GM23338 (cell line): Measurements from ENCODE around the gene KLHL25. TPM values are rescaled to one million over a fixed set of nuclear protein-coding genes. Genes with fewer than 3 reads are reported as not detected.

Experiments
- ATAC-seq: fragments of 200-7000 bp; cut with Tn5 transposase; 3 replicates; pipeline ENCODE4 v1.9.1; 2020
- DNase-seq: peaks from one replicate; pipeline ENCODE4 v3.0.0-alpha.2; 2015; ENCODE audit warnings: low spot score
- H2AFZ ChIP-seq: fragments of 200-600 bp; sonication (generic); 2 replicates; pipeline ENCODE4 v1.8.0; 2016; ENCODE audit warnings: antibody characterized with exemption, mild to moderate bottlenecking, moderate library complexity
- H3F3A ChIP-seq: fragments of 200-600 bp; sonication (generic); replicated peaks from 2 replicates; pipeline ENCODE4 v1.8.0; 2017; ENCODE audit warnings: antibody characterized with exemption, mixed run types, low read depth
- H3K27ac ChIP-seq: fragments of 200-600 bp; sonication (generic); 2 replicates; pipeline ENCODE4 v1.6.1; 2016; ENCODE audit warnings: low read depth
- H3K27me3 ChIP-seq: fragments of 200-600 bp; sonication (generic); 2 replicates; pipeline ENCODE4 v1.8.0; 2016; ENCODE audit warnings: mild to moderate bottlenecking, mixed run types, moderate library complexity; ENCODE audit not compliant: insufficient read depth
- H3K36me3 ChIP-seq: fragments of 200-600 bp; sonication (generic); 2 replicates; pipeline ENCODE4 v1.8.0; 2016; ENCODE audit warnings: mild to moderate bottlenecking; ENCODE audit not compliant: insufficient read depth
- H3K4me1 ChIP-seq: fragments of 200-600 bp; sonication (generic); 2 replicates; pipeline ENCODE4 v1.8.0; 2016; ENCODE audit warnings: mild to moderate bottlenecking, moderate library complexity; ENCODE audit not compliant: insufficient read depth
- H3K4me2 ChIP-seq: fragments of 200-600 bp; sonication (generic); 2 replicates; pipeline ENCODE4 v1.7.1; 2017; ENCODE audit warnings: mixed run types
- H3K4me3 ChIP-seq: fragments of 200-600 bp; sonication (generic); 2 replicates; pipeline ENCODE4 v1.6.1; 2016; ENCODE audit warnings: mixed run types
- H3K79me2 ChIP-seq: fragments of 200-600 bp; sonication (generic); replicated peaks from 2 replicates; pipeline ENCODE4 v1.8.0; 2017; ENCODE audit warnings: mild to moderate bottlenecking; ENCODE audit not compliant: insufficient read depth
- H3K9me2 ChIP-seq: fragments of 200-600 bp; sonication (generic); 2 replicates; pipeline ENCODE4 v1.8.0; 2017; ENCODE audit not compliant: insufficient read depth
- H4K20me1 ChIP-seq: fragments of 200-600 bp; sonication (generic); replicated peaks from 2 replicates; pipeline ENCODE4 v1.8.0; 2017; ENCODE audit warnings: mild to moderate bottlenecking; ENCODE audit not compliant: insufficient read depth
- H3K27ac Mint-ChIP-seq: 2 replicates; pipeline ENCODE4 v1.8.0; 2020; ENCODE audit warnings: inconsistent platforms, mild to moderate bottlenecking, moderate library complexity, mixed read lengths
- H3K27me3 Mint-ChIP-seq: 3 replicates; pipeline ENCODE4 v1.8.0; 2022; ENCODE audit warnings: low read depth, mild to moderate bottlenecking, moderate library complexity, mixed read lengths, inconsistent platforms; ENCODE audit not compliant: insufficient read depth, poor library complexity
- H3K36me3 Mint-ChIP-seq: 3 replicates; pipeline ENCODE4 v1.8.0; 2021; ENCODE audit warnings: low read depth, mild to moderate bottlenecking, inconsistent platforms, moderate library complexity, mixed read lengths
- H3K4me1 Mint-ChIP-seq: 3 replicates; pipeline ENCODE4 v1.8.0; 2020; ENCODE audit warnings: mild to moderate bottlenecking, inconsistent platforms, mixed read lengths
- H3K4me3 Mint-ChIP-seq: 3 replicates; pipeline ENCODE4 v1.8.0; 2021; ENCODE audit warnings: moderate library complexity, mild to moderate bottlenecking, inconsistent platforms, mixed read lengths
- H3K9me3 Mint-ChIP-seq: 3 replicates; pipeline ENCODE4 v1.8.0; 2020; ENCODE audit warnings: moderate library complexity, mild to moderate bottlenecking, inconsistent platforms, mixed read lengths
- CREB1 ChIP-seq: fragments of 250-450 bp; sonication (Bioruptor Pico); IDR thresholded peaks from 2 replicates; pipeline ENCODE4 v1.5.0; 2020; ENCODE audit warnings: low read depth, mild to moderate bottlenecking, moderate library complexity
- EZH2 ChIP-seq: fragments of 200-600 bp; sonication (generic); IDR thresholded peaks from one replicate; pipeline ENCODE4 v1.8.0; 2017; ENCODE audit warnings: antibody characterized with exemption, mild to moderate bottlenecking, low read depth; ENCODE audit not compliant: unreplicated experiment
- EZH2phosphoT487 ChIP-seq: fragments of 200-600 bp; sonication (generic); IDR thresholded peaks from one replicate; pipeline ENCODE4 v1.8.1; 2018; ENCODE audit warnings: antibody characterized with exemption; ENCODE audit not compliant: unreplicated experiment
- NANOG ChIP-seq: IDR thresholded peaks from 2 replicates; pipeline ENCODE4 v1.6.1; 2016; ENCODE audit warnings: antibody characterized with exemption, borderline replicate concordance
- POLR2AphosphoS5 ChIP-seq: IDR thresholded peaks from 2 replicates; pipeline ENCODE4 v1.6.1; 2016; ENCODE audit warnings: antibody characterized with exemption, low read depth
- ZNF331 ChIP-seq: fragments of 250-450 bp; sonication (Bioruptor Pico); IDR thresholded peaks from 2 replicates; pipeline ENCODE4 v1.5.0; 2020; ENCODE audit warnings: low read depth, mild to moderate bottlenecking, moderate library complexity
- polyA plus RNA-seq: library from polyadenylated mRNA; unstranded; fragments of >200 nt; fragmentation: Nextera tagmentation; extraction: Ambion mirVana; gene quantifications from 2 replicates; pipeline ENCODE4 v1.2.1, GENCODE V29; 2016
- total RNA-seq: library from RNA; depleted of rRNA; stranded (reverse); fragments of >200 nt; shearing (Covaris generic); gene quantifications from 2 replicates; pipeline ENCODE4 v1.2.3, GENCODE V29; 2014
- TF ChIP-seq, protein P1 (sequence below): fragments of 250-450 bp; sonication (Bioruptor Pico); IDR thresholded peaks from 2 replicates; pipeline ENCODE4 v1.5.0; 2020; ENCODE audit warnings: mild to moderate bottlenecking, moderate library complexity
- TF ChIP-seq, protein P2 (sequence below), 2 experiments: fragments of 200-600 bp in 1 of 2; sonication (generic) in 1 of 2; conservative IDR thresholded peaks; 2 replicates each; pipeline versions ENCODE4 v1.5.1 to v1.6.1; 2016 to 2017; ENCODE audit warnings: antibody characterized with exemption in 2 of 2, low read depth in 2 of 2, mild to moderate bottlenecking in 2 of 2, moderate library complexity in 1 of 2

Gene KLHL25
- total and polyA plus RNA-seq, 2 experiments from 2014 or later = 5.2 to 28.5 TPM

DNA sequence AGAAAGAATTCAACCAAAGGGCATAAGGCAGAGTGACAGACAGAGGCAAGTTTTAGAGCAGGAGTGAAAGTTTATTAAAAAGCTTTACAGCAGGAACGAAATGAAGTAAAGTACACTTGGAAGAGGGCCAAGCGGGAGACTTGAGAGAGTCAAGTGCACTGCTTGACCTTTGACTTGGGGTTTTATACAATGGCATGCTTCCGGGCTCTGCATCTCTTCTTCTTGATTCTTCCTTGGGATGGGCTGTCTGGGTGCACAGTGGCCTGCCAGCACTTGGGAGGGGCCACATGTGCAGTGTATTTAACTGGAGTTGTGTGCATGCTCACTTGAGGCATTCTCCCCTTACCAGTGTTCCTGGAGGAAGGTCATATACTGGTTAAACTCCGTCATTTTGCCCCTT, 30.4 kb upstream of the KLHL25 start (continued):
- TF ChIP-seq, protein P1, sequence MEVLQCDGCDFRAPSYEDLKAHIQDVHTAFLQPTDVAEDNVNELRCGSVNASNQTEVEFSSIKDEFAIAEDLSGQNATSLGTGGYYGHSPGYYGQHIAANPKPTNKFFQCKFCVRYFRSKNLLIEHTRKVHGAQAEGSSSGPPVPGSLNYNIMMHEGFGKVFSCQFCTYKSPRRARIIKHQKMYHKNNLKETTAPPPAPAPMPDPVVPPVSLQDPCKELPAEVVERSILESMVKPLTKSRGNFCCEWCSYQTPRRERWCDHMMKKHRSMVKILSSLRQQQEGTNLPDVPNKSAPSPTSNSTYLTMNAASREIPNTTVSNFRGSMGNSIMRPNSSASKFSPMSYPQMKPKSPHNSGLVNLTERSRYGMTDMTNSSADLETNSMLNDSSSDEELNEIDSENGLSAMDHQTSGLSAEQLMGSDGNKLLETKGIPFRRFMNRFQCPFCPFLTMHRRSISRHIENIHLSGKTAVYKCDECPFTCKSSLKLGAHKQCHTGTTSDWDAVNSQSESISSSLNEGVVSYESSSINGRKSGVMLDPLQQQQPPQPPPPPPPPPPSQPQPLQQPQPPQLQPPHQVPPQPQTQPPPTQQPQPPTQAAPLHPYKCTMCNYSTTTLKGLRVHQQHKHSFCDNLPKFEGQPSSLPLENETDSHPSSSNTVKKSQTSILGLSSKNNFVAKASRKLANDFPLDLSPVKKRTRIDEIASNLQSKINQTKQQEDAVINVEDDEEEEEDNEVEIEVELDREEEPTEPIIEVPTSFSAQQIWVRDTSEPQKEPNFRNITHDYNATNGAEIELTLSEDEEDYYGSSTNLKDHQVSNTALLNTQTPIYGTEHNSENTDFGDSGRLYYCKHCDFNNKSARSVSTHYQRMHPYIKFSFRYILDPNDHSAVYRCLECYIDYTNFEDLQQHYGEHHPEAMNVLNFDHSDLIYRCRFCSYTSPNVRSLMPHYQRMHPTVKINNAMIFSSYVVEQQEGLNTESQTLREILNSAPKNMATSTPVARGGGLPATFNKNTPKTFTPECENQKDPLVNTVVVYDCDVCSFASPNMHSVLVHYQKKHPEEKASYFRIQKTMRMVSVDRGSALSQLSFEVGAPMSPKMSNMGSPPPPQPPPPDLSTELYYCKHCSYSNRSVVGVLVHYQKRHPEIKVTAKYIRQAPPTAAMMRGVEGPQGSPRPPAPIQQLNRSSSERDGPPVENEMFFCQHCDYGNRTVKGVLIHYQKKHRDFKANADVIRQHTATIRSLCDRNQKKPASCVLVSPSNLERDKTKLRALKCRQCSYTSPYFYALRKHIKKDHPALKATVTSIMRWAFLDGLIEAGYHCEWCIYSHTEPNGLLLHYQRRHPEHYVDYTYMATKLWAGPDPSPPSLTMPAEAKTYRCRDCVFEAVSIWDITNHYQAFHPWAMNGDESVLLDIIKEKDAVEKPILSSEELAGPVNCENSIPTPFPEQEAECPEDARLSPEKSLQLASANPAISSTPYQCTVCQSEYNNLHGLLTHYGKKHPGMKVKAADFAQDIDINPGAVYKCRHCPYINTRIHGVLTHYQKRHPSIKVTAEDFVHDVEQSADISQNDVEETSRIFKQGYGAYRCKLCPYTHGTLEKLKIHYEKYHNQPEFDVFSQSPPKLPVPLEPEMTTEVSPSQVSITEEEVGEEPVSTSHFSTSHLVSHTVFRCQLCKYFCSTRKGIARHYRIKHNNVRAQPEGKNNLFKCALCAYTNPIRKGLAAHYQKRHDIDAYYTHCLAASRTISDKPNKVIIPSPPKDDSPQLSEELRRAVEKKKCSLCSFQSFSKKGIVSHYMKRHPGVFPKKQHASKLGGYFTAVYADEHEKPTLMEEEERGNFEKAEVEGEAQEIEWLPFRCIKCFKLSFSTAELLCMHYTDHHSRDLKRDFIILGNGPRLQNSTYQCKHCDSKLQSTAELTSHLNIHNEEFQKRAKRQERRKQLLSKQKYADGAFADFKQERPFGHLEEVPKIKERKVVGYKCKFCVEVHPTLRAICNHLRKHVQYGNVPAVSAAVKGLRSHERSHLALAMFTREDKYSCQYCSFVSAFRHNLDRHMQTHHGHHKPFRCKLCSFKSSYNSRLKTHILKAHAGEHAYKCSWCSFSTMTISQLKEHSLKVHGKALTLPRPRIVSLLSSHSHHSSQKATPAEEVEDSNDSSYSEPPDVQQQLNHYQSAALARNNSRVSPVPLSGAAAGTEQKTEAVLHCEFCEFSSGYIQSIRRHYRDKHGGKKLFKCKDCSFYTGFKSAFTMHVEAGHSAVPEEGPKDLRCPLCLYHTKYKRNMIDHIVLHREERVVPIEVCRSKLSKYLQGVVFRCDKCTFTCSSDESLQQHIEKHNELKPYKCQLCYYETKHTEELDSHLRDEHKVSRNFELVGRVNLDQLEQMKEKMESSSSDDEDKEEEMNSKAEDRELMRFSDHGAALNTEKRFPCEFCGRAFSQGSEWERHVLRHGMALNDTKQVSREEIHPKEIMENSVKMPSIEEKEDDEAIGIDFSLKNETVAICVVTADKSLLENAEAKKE (CRISPR knock-in tag) = no peak
- TF ChIP-seq EZH2phosphoT487 (no peak), ZNF331 (CRISPR knock-in tag) (no peak), EZH2 (no peak)
- TF ChIP-seq, protein P2, sequence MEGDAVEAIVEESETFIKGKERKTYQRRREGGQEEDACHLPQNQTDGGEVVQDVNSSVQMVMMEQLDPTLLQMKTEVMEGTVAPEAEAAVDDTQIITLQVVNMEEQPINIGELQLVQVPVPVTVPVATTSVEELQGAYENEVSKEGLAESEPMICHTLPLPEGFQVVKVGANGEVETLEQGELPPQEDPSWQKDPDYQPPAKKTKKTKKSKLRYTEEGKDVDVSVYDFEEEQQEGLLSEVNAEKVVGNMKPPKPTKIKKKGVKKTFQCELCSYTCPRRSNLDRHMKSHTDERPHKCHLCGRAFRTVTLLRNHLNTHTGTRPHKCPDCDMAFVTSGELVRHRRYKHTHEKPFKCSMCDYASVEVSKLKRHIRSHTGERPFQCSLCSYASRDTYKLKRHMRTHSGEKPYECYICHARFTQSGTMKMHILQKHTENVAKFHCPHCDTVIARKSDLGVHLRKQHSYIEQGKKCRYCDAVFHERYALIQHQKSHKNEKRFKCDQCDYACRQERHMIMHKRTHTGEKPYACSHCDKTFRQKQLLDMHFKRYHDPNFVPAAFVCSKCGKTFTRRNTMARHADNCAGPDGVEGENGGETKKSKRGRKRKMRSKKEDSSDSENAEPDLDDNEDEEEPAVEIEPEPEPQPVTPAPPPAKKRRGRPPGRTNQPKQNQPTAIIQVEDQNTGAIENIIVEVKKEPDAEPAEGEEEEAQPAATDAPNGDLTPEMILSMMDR (conservative IDR thresholded peaks at IDR 0.05; ENCODE audit: low read depth in 2 of 2) = no peak

DNA sequence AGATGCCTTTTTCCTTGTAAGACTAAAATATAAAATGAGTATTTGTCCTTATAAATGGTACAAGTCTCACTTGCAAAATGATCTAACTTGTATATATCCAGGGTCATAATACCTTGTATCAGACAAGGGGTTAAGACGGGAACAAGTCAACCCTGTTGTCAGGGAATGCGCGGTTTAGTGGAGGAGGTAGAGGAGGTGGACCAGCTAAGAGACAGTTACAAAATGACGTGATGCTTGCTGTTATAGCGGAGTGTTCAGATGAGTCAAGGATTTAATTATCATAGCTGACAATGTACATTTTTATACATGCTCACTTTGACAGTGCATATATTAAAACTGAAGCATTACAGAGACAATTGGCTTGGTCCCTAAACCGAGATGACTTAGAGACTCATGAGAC, 26.8 kb upstream of the KLHL25 start:
- Histone ChIP-seq H3F3A (no peaks in the 10 kb centered on the region), H4K20me1 (no peaks in the 10 kb centered on the region), H2AFZ (no peak overlapping the region), H3K9me2 (no peaks in the 10 kb centered on the region), H3K79me2 (no peaks in the 10 kb centered on the region), H3K4me1 (no peaks in the 10 kb centered on the region), H3K4me2 (no peak overlapping the region), H3K36me3 (no peaks in the 10 kb centered on the region), H3K27me3 (no peaks in the 10 kb centered on the region), H3K27ac (no peak overlapping the region), H3K4me3 (no peak overlapping the region)
- no peak for DNase-seq
- no peaks in the 10 kb centered on the region for H3K9me3 Mint-ChIP-seq
- no peak overlapping the region for H3K27ac Mint-ChIP-seq
- ATAC-seq = no peak
- H3K4me3 Mint-ChIP-seq = no peak overlapping the region
- H3K27me3 Mint-ChIP-seq = no peaks in the 10 kb centered on the region
- no peaks in the 10 kb centered on the region for H3K4me1 Mint-ChIP-seq
- H3K36me3 Mint-ChIP-seq = no peaks in the 10 kb centered on the region
- no peak for TF ChIP-seq POLR2AphosphoS5
- TF ChIP-seq EZH2phosphoT487 = no peak
- TF ChIP-seq ZNF331 (CRISPR knock-in tag) = no peak
- no peak for TF ChIP-seq CREB1 (CRISPR knock-in tag)
- no peak for TF ChIP-seq EZH2
- TF ChIP-seq NANOG = no peak
- TF ChIP-seq, protein P1 (CRISPR knock-in tag) = no peak
